ENCODE data around the gene PLD3. TPM values are rescaled to one million over a fixed set of nuclear protein-coding genes. Genes with fewer than 3 reads are reported as not detected.

Gene PLD3
- total RNA-seq, 1 donor from 2014 or later, result 227 TPM

DNA sequence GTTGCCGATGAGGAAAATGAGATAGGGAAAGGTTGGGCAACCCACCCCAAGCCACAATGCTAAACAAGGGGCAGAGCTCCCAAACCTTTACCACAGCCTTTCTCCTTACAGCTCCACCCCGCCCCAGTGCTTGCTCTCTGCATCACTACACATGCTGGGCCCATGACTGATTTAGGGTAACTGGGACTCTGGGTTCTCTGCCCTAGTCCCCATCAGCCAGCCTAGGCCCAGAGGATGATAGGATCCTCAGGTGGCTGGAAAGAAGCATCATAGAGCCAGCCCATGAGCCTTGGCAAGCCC is 11.9 kb upstream of the PLD3 start:
- Mint-ChIP-seq H3K4me3 (ENCODE audit: unreplicated experiment) (no peak overlapping the region), H3K4me1 (ENCODE audit: unreplicated experiment) (no peaks in the 10 kb centered on the region), H3K27me3 (ENCODE audit: unreplicated experiment) (peaks cover 4% of the 10 kb centered on the region), H3K9me3 (ENCODE audit: unreplicated experiment) (no peaks in the 10 kb centered on the region), H3K27ac (ENCODE audit: unreplicated experiment) (no peak overlapping the region), H3K36me3 (ENCODE audit: low read depth, unreplicated experiment) (peaks cover 15% of the 10 kb centered on the region)
- TF ChIP-seq, protein P1, sequence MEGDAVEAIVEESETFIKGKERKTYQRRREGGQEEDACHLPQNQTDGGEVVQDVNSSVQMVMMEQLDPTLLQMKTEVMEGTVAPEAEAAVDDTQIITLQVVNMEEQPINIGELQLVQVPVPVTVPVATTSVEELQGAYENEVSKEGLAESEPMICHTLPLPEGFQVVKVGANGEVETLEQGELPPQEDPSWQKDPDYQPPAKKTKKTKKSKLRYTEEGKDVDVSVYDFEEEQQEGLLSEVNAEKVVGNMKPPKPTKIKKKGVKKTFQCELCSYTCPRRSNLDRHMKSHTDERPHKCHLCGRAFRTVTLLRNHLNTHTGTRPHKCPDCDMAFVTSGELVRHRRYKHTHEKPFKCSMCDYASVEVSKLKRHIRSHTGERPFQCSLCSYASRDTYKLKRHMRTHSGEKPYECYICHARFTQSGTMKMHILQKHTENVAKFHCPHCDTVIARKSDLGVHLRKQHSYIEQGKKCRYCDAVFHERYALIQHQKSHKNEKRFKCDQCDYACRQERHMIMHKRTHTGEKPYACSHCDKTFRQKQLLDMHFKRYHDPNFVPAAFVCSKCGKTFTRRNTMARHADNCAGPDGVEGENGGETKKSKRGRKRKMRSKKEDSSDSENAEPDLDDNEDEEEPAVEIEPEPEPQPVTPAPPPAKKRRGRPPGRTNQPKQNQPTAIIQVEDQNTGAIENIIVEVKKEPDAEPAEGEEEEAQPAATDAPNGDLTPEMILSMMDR (IDR thresholded peaks at IDR 0.05; ENCODE audit: unreplicated experiment), result no peak
- no peak for DNase-seq (ENCODE audit: low spot score)

DNA sequence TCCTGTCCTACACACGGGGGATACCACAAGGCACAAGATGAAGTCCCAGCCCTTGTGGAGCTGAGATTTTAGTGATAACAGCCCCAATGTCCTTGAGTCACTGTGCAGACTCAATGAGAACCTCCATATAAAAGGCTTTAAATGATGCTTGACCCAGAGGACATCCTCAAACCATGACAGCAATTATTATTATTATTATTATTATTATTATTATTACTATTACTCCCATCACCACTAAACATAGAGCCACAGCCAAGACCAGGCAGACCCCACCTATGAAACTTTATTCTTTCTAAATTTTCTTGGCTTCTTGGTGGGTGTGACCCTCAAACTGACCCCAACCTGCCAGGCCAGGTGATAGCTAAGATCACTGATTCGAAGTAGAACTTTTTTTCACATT is 11.4 kb upstream of the PLD3 start:
- no peaks in the 10 kb centered on the region for H3K9me3 Mint-ChIP-seq (ENCODE audit: unreplicated experiment)
- H3K36me3 Mint-ChIP-seq (ENCODE audit: low read depth, unreplicated experiment), result peaks cover 12% of the 10 kb centered on the region
- peaks cover 4% of the 10 kb centered on the region for H3K27me3 Mint-ChIP-seq (ENCODE audit: unreplicated experiment)

DNA sequence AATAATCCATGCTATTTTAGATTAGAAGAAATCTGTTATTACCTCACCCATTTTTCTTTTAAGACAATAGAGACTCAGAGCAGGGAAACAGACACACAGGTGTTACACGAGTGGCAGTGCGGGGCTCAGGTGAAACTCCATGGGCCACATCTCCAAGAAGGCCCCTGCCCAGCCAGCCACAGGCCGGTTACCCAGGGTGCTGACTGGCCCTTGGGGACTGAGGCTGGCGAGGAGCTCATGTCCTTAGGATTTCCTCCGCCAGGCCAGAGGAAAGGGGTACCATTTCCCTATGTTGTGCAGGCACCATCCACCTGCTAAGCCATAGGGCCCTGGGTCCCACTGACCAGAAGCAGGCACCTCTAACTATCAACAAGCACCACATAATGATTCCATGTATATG is 10.9 kb upstream of the PLD3 start:
- DNase-seq (ENCODE audit: low spot score), result no peak
- Mint-ChIP-seq H3K27me3 (ENCODE audit: unreplicated experiment) (peaks cover 4% of the 10 kb centered on the region), H3K4me1 (ENCODE audit: unreplicated experiment) (peaks cover 4% of the 10 kb centered on the region), H3K4me3 (ENCODE audit: unreplicated experiment) (no peak overlapping the region), H3K9me3 (ENCODE audit: unreplicated experiment) (no peaks in the 10 kb centered on the region), H3K27ac (ENCODE audit: unreplicated experiment) (no peak overlapping the region), H3K36me3 (ENCODE audit: low read depth, unreplicated experiment) (peaks cover 8% of the 10 kb centered on the region)
- TF ChIP-seq, protein P1 (IDR thresholded peaks at IDR 0.05; ENCODE audit: unreplicated experiment), result no peak

More for the DNA sequence above, 11.4 kb upstream of the PLD3 start:
- Mint-ChIP-seq H3K4me3 (ENCODE audit: unreplicated experiment) (no peak overlapping the region), H3K27ac (ENCODE audit: unreplicated experiment) (peak overlapping the region; percentile 21), H3K4me1 (ENCODE audit: unreplicated experiment) (no peaks in the 10 kb centered on the region)
- TF ChIP-seq, protein P1 (IDR thresholded peaks at IDR 0.05; ENCODE audit: unreplicated experiment), result no peak
- no peak for DNase-seq (ENCODE audit: low spot score)

DNA sequence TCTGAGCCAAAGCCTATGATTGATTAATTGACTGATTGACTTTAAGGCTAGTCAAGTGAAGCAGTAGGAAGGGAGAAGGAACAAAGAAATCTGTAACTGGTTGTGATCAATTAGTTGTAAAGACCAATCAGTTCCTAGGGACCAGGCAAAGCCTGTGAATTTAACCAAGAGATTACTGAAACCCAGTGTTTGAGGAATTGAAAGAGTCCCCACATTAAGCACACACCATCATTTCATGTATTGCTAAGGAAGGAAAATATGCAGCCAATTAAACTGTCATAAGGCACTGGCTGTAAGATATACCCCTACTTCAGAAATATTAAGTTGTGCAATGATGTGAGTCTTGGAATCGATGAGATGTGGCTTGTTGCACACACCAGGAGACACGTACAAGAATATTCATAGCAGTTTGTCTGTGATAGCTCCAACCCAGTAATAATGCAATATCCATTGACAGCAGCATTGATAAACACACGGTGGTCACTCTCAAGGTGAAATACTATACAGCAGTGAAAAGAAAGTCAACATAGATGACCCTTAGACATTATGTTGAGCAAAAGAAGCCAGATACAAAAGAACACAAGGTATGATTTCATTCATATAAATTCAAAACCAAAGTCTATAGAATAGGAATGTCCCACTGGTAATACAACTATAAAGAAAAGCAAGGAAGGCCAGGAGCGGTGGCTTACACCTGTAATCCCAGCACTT is 9.3 kb upstream of the PLD3 start:
- Mint-ChIP-seq H3K27me3 (ENCODE audit: unreplicated experiment) (no peaks in the 10 kb centered on the region), H3K27ac (ENCODE audit: unreplicated experiment) (no peak overlapping the region), H3K36me3 (ENCODE audit: low read depth, unreplicated experiment) (no peaks in the 10 kb centered on the region), H3K4me1 (ENCODE audit: unreplicated experiment) (peaks cover 9% of the 10 kb centered on the region), H3K9me3 (ENCODE audit: unreplicated experiment) (no peaks in the 10 kb centered on the region), H3K4me3 (ENCODE audit: unreplicated experiment) (no peak overlapping the region)
- TF ChIP-seq, protein P1 (IDR thresholded peaks at IDR 0.05; ENCODE audit: unreplicated experiment), result no peak
- no peak for DNase-seq (ENCODE audit: low spot score)

DNA sequence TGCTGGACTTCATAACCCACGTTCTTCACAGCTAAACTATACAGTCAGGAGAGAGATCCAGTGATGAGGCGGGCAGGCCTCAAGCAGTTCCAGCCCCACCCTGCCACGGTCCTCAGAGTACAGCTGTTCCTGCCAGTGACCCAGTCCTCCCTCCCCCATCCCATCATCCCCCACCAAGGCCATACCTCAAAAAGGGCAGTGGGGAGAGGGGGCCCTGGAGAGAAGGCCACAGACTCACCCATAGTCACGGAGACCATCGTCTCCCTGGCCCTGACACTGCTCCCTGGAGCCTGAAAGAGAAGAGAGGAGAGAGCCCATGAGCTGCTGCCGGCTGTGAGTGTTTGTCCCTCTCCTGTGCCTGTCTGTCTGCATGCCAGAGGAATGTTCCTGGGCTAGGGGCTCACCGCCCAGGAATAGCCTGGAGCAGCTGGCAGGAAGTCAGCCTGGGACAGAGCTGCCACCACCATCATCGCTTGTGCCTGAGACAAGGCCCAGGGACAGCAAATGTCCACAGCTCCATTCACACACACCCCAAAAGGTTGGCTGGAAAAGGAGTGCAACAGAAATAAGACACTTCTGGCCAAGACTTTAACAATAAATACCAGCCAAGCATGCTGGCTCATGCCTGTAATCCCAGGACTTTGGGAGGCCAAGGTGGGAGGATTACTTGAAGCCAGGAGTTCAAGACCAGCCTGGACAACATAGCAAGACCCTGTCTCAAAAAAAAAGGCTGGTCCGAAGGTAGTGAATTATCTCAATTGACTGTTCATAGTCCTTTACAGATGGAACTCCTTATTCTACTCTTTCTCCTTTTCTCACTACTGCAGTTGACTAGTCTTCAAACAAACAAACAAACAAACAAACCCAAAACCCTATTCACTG is 6.7 kb upstream of the PLD3 start:
- H3K4me1 Mint-ChIP-seq (ENCODE audit: unreplicated experiment), result peaks cover 9% of the 10 kb centered on the region
- H3K27ac Mint-ChIP-seq (ENCODE audit: unreplicated experiment), result no peak overlapping the region
- no peaks in the 10 kb centered on the region for H3K36me3 Mint-ChIP-seq (ENCODE audit: low read depth, unreplicated experiment)
- no peaks in the 10 kb centered on the region for H3K9me3 Mint-ChIP-seq (ENCODE audit: unreplicated experiment)
- H3K27me3 Mint-ChIP-seq (ENCODE audit: unreplicated experiment), result no peaks in the 10 kb centered on the region
- DNase-seq (ENCODE audit: low spot score), result no peak
- TF ChIP-seq, protein P1 (IDR thresholded peaks at IDR 0.05; ENCODE audit: unreplicated experiment), result no peak
- peak overlapping the region; percentile 28 for H3K4me3 Mint-ChIP-seq (ENCODE audit: unreplicated experiment)
